D721Med (cell line): ENCODE results near the gene RABL3.
"Not testable (repeated sequence)": the region's sequence is repeated elsewhere in the genome, so short reads cannot be mapped to it uniquely, and the experiment has no call there.

Experiments used
- DNase-seq: peaks from one replicate; pipeline ENCODE4 v3.0.0; 2011; ENCODE audit warnings: low spot score; ENCODE audit not compliant: insufficient read length
- FAIRE-seq: peaks from 2 replicates; lab custom pipeline; 2011; peaks lifted over from hg19 to GRCh38; lab: Jason Lieb, UNC
- TF ChIP-seq, protein P1 (sequence below): IDR thresholded peaks from 2 replicates; pipeline ENCODE4 v1.5.1; 2012; ENCODE audit warnings: mild to moderate bottlenecking, control low read depth; ENCODE audit not compliant: insufficient read depth; ENCODE audit errors: missing control alignments

RABL3 gene

DNA sequence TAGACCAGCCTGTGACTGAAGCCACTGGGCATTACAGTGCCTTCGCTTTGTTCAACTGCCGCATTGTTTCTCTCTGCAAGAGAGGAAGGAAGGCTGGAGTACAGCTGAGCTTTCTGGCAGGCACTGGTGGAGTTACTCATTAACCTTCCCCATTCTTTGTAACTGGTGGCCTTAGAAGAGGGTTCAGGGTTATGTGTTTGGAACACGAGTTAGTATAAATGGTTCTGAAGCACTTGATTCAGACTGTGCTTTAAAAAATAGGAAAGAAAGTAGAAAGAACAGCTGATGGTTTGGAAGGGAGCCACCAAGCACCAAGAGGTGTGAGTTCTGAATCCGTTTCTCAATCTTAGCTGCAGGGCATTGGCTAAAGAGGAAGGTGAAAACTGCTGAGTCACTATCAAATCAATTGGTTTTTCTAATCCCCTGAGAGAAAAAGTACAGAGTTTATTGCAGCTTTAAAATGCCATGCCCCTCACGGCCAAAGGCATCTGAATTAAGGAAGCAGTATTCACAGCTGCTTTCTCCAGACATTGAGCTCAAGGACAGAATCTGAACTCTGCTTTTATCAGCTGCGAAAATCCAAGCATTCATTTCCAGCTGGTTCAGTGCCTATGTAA is 63.9 kb downstream of the RABL3 start:
- no peak for DNase-seq
- no peak for FAIRE-seq
- TF ChIP-seq, protein P1, sequence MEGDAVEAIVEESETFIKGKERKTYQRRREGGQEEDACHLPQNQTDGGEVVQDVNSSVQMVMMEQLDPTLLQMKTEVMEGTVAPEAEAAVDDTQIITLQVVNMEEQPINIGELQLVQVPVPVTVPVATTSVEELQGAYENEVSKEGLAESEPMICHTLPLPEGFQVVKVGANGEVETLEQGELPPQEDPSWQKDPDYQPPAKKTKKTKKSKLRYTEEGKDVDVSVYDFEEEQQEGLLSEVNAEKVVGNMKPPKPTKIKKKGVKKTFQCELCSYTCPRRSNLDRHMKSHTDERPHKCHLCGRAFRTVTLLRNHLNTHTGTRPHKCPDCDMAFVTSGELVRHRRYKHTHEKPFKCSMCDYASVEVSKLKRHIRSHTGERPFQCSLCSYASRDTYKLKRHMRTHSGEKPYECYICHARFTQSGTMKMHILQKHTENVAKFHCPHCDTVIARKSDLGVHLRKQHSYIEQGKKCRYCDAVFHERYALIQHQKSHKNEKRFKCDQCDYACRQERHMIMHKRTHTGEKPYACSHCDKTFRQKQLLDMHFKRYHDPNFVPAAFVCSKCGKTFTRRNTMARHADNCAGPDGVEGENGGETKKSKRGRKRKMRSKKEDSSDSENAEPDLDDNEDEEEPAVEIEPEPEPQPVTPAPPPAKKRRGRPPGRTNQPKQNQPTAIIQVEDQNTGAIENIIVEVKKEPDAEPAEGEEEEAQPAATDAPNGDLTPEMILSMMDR: no peak

DNA sequence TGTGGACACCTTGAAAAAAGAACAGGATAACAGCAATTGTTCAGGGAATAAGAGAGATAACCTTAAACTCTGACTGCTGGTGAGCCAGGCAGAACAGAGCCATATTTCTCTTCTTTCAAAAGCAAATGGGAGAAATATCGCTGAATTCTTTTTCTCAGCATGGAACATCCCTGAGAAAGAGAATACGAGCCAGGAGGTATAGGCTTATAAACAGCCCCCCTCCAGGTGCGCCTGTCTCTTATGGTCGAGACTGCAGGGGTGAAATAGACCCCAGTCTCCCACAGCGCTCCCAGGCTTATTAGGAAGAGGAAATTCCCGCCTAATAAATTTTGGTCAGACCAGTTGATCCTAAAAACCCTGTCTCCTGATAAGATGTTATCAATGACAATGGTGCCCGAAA is 65.1 kb downstream of the RABL3 start:
- DNase-seq, FAIRE-seq: not testable (repeated sequence)

DNA sequence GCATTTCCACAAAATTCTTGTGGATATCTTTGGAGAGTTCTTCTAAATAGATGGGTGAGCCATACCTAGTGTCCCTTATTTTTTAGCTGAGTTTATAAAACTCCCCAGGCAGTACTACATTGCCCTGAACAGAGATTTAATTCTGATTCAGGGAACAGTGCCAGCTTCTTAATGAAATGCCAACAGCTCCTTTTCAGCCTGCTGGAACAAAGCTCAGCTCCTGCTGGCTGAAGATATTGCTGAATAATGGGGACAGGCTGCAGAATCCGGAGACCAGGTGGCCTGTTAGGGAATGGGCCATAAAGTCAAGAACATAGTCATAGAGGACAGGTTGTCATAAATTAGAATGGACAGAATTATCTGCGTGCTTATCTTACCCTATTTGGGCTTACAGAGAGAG is 69.2 kb downstream of the RABL3 start:
- FAIRE-seq: no peak
- no peak for DNase-seq
- TF ChIP-seq, protein P1: no peak

DNA sequence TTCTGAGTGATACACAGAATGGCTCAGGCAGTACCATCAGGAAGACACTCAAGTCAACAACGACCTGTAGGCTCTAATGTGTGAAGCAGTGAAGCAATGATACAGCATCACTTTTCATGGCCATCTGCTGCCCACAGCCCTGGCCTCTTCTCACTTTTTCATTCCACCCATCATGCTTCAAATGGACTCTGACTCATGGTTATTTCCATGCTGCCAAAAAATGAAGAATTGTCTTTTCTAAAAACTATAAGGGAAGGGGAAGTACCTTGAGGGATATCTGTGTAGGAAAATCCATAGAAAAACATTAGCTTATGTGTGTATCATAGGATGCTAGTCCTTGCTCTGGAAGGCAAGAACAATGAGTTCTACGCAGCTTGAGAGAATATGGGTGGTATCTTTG is 71.7 kb downstream of the RABL3 start:
- TF ChIP-seq, protein P1: no peak
- no peak for FAIRE-seq
- no peak for DNase-seq

DNA sequence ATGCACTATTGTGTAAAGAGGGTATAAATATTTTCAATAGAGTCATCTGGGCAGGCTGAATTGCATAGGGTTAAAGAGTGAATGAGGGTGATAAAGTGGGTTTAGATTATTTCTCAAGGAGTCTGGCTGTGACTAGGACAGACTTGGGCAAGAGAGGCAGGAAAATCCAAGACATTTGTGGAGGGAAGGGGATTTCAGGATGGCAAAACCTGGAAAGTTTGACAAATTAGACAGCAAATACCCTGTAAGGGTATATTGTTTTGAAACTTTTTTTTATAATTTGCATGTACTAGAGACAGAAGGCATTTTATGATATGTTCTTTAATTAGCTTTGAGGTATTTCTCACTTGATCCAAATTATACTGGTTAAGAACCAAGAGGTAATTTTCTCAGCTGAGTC is 77.4 kb downstream of the RABL3 start:
- DNase-seq (no peak), FAIRE-seq (no peak)
- TF ChIP-seq, protein P1: no peak

DNA sequence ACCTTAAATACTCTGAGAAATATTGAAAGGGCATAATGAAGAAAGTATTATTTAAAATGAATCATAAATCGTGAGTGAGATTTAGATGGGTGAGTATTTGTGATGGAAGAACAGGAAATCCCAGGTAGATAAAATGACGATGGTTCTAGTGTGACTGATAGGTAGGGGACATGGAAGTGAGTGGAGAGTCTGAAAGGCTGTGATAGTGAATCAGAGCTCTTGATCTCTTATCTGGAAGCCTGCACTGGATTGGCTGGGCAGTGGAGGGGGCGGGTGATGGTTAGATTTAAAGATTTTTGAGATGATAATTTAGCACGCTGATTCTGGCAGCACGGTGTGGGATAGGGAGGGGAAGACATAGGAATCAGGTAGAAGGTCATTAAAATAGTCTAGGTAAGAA is 80.4 kb downstream of the RABL3 start:
- DNase-seq (no peak), FAIRE-seq (no peak)
- TF ChIP-seq, protein P1: no peak

DNA sequence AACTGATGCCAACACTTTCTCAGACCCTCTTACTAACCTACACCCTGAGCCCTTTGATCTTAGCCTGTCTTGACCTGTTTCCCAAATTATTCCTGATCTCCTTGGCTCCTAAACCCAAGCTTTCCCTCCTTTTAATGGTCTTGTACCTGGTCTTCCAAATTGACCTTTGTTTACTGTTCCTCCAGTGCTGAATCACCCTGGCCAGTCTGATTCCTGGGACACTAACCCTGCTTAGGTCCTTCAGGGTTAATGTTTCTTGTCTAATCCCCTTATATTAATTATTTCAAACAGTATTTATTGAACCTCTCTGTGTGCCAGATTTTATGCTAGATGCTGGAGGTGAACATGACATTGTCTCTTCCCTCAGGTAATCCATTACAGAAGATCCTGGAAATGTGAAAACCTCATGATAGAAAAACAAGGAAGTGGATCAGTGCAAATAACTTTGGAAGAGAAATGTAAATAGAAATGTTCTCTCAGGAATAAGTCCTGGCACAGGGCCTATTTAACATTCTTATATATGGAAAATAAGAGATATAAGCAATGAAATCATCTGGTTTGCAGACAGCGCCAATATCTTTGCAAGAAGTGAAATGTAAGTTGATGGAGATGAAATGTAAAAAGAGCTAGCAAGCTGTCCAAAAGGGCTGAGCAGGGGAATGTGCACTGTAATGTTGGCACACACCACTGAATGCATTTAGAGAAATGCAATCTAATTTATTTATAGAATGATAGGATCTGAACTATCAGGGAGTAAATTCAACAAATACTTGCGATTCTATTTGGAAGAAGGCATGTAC is 81.0 kb downstream of the RABL3 start:
- DNase-seq (no peak), FAIRE-seq (no peak)
- TF ChIP-seq, protein P1: no peak
